Cerebellar cortex (tissue), 1 donor: Measurements from ENCODE around the gene ATP2B2.

ENCODE experiments used
- DNase-seq: peaks from one replicate; pipeline ENCODE4 v3.0.0-alpha.2; 2015; ENCODE audit warnings: low spot score

Gene ATP2B2

DNA sequence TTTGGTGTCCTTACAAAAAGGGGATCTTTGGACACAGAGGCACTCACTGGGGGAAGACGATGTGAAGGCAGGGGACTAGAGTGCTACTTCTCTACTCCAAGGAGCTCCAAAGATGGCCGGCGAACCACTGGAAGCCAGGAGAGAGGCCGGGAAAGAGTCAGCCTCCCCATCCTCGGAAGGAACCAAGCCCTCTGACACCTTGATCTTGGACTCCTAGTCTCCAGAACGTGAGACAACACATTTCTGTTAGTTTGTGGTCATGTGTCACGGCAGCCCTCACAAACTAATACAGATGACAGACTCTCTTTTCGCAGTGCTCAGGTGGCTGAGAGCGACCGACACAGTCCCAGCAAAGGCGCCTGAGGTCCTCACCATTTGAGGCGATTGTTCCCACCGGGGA is 24.4 kb upstream of the ATP2B2 start:
- DNase-seq: no peak

DNA sequence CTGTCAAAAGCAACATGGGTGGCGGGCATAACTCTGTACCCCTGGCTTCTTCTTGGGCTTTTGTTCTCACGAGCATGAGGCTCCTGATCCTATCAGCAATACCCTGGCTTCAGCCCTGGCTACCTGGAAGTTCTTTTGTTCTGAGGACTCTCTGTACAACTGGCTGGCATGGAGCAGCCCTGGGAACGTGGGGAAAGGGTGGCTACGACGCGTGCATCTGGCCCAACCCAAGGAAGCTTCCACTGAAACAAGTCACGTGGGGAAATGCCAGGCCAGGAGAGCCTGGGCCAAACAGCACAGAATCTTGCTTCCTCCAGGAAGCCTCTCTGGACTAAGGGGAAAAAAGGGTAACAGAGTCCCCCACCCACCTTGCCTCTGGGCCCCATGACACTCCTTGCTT is 22.7 kb upstream of the ATP2B2 start:
- DNase-seq: no peak

DNA sequence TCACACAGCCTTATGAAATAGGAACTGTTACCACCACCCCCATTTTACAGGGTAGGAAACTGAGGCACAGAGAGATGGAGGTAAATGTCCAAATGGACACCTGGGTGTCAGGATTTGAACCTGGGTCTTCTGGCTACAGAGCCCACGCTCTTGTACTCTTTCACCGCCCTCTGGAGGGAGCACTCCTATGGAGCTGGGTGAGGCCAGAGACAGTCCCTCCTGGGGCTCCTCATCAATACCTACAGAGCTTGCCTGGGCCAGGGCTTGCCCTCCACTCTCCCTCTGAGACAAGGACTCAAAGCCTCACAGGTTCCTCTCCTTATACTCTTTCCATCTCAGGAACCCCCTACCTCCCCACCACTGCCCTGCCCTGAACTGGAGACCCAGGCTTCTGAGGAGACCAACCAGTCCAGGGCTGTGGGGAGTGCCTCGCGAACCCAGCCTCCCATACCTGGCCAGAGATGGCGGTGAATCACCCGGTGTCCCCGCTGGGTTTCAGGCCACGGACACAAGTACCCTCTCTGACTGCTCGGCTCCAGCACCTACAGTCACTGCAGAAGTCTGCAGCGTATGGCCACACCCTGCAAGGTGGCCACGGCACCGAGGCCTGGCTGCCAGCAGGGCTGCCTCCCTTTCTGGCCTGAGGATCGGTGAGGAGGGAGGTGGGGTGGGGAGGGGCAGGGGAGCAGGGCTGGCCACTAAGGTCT is 22.1 kb upstream of the ATP2B2 start:
- DNase-seq: no peak

DNA sequence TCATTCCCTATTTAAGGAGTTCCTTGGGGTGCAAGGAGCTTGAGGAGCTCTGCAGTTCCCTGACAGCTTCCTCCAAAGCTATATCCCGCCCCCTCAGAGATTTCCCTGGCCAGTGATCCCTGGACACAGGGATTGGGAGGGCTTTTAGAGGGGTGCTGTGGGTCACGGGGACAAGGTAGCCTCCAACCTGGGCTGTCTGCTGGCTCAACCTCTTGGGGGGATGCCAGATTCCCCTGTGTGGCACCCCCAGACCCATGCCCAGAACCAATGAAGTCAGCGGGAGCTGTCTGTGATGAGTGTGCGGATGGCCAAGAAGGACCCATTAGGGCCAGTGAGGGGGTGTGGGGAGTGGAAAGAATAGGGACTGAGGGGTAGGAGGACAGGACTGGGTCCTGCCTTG is 21.0 kb upstream of the ATP2B2 start:
- DNase-seq: no peak

DNA sequence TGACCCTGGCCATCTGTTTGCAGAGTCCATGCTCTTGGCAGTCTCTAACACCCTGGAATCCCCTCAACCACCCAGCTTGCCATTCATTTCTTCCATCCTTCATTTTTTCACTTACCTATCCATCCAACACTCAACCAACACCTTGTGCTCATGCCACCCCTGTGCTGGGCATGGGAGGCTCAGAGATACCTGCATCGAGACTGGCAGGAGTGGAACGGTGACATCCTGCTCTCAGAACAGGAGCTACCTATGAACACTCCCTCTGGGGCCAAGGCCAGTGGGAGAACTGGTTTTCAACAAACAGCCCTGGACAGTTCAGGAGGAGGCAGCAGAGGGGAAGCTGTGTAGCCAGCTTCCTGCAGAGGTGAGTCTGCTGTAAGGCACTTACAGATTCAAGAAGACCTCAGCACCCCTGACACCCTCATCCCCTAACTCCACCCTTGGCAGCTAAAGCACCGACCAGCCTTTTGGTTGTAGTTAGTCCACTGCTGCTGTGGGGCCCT is 19.5 kb upstream of the ATP2B2 start:
- no peak for DNase-seq

DNA sequence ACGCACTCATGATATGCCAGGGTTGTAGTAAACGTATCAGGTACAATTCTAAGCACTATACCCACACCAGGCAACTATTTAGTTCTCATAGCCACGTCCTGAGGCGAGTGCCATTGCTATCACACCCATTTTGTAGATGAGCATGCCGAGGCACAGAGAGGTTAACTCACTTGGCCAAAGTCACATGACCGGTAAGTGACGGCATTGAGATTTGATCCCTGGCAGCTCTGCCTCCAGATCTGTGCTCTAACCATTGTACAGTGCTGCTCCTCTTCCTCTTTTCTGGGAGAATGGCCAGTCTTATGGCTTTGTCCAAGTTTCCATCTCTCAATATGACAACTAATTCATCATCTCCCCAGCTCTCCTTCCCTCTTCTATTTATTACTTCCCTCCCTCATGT is 18.9 kb upstream of the ATP2B2 start:
- DNase-seq: no peak

DNA sequence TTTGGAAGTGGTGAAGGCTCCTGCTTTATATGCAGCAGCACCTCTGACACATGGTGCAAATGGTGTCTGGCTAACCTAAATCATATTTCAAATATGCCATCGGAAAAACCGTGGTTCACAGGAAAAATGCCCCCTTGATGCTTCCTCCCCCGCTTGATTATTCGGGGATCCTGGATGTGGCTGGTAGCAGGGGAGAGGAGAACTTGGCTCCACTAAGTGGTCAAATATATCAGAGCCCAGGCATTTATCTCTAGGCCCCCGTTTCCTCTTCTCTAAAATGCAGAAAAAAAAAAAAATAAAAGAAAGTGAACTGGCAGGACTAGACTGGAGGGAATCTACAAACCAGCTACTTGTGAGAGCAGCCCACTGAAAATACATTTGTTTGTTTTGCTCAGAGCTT is 18.2 kb upstream of the ATP2B2 start:
- DNase-seq: no peak

DNA sequence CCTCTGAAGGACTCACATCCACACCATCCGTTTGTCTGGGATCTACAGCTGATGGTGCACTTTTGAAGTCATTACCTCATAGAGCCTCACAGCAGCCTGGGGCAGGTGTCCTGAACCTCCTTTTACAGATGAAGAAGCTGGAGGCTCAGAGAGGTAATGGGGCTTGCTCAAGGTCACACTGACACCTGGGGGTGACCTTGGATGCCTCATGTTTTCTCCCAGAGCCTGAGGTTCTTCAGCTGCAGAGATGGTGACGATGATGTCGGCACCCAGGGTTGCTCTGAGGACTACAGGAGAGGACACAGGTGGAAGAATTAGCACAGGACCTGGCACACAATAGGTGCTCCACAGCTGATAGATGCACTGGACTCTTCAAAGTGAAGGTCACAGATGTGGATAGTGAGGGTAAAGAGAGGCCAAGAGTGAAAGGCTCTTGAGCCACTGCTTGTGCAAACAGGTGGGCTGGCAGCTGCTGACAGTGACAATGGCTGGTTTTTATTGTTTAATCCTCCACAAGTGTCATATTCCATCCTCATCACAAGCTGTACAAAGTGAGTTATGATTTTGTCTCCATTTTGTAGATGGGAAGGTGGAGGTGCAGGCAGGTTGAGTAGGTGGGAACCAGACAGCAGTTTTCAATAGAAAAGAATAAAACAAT is 17.4 kb upstream of the ATP2B2 start:
- no peak for DNase-seq

DNA sequence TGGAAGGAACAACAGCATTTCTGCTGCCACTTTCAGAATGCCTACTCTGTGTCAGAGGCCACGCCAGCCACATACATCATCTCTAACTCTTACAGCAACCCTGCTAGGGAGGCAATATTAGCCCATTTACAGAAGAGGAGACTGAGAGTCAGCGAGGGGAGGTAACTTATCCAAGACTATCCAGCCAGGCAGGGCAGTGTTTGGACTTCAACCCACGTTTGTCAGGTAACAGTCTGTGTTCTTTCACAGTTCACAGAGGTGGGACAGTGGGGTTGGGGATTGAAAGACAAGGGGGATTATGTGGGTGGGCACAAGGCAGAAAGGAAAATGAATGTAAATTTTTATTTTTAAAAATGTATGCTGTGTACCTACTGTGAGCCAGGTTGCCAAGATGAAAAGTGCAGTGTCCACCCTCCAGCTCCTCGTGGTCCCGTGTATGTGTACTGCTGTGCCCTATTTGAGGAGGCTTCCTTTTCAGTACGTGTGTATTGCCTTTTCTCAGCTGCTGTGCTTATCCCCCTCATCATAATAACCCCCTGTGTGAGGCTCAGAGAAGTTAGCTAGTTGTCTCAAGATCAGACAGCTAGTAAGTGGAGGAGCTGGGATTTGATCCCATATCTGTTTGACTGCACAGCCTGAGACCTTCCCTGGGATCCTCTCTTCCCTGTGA is 16.5 kb upstream of the ATP2B2 start:
- no peak for DNase-seq

DNA sequence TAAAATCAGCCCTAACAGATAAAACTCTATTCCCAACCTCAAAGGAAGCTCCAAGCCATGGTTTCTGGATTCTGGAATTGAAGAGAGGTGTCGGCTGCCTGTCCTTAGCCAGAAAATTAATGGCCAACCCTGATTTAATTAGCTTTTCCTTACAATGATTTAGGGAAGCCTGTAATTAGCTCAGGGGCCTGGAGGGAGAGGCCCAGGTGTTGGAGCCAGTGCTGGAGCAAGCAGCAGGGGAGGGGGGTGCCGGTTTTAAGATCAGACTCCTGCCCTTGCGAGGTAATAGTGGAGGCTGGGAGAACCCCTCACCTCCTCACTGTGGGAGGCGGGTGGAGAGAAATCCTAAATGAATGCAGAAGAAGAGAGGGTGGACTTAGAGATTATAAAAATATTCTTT is 14.7 kb upstream of the ATP2B2 start:
- no peak for DNase-seq

DNA sequence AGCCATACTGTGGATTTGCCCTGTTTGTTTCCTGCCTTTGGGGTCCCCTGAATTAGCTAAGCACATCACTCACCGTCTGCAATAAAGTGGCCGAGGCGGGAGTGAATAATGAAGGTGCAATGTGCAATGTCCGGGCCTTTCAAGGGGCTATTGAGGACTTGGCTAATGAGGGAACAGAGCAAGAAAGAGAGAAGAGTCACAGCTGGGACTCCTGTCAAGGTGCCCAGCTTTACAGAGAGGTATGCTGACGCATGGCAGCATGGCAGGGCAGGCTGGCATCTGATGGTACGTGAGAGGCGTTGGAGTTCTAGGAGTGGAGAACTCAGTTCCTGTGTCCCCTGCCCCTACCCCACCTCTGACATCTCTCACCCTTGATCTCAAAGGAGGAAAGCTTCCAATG is 13.8 kb upstream of the ATP2B2 start:
- no peak for DNase-seq

DNA sequence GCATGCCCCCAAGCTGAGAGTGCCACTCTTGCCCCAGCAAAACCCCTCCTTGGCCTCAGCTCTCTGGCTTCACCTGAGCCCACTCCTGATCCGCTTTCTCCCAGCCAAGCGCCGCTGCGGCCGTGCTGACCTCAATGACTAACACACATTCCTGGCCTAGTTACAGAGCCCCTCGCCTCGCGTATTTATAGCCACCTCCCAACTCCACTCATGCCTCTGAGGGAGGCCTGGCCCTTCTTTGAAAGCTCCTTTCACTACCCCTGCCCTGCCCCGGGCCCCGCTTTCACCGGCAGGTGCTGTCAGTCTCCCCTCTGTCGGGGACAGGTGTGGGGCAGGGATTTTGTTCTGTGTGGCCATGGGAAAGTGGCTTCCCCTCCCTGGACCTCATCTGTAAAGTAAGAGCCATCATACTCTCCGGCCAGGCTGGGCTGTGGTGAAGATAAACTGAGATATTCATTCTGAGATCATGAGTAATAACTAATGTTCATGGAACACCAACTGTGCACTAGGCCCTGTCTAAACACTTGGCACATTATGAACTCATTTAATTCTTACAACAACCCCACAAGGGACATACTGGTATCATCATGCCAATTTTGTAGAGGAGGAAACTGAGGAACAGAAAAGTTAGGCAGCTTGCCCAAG is 13.2 kb upstream of the ATP2B2 start:
- no peak for DNase-seq

DNA sequence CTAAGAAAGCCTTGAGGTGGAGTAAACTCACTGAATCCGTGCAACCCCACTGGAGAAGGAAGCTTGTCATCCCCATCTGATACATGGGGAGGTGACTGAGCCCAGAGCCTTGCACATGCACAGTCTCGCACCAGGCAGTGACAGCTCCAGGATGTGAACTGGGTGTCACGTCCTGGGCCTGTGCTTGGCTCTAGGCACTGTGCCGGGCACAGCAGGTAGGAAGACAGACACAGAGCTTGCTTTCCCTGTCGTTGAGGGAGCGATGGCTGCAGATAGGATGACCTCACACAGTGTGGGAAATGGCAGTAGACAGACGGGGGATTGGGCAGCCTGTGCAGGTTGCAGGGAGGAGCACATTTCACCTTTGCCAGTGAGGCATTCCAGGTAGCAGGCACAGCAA is 12.2 kb upstream of the ATP2B2 start:
- peak; percentile 76 for DNase-seq

DNA sequence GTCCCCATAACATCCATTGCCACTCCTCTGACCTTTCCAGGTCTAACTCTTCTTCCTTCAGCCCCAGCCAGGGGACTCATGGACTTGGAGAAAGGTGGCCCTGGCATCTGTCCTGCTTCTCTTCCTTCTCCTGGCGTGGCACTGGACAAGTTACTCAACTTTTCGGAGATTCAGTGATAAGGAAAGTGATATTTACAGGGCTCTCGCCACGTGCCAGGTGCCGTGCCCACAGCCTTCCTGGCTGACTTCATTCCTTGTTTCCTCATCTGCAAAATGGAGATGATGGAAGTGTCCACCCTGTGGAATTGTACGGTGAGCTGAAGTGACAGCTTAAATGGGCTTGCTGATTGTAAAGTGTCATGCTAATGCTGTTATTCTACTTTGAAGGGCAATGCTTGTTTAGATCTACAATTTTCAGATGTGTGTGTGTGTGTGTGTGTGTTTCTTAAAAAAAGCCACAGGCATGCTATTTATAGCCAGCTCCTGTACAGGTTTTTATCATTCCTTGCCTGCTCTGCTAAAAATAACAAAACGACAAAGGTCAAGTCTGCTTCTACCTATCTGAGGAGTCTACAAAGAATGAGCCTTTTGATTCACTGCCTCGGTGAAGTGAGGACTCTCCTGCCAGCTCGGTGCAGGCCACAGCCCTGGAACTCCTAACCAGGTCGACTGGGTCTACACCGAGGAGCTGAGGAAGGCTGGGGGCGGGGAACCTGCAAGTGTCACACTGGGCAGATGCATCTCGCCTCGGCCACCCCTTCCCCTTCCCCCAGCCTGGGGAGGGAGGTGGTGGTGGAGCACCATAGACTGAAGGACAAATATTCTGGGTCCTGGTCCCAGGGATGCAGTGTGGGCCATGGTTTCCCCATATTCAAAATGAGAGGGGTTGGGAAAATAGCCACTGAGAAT is 11.4 kb upstream of the ATP2B2 start:
- DNase-seq: no peak

DNA sequence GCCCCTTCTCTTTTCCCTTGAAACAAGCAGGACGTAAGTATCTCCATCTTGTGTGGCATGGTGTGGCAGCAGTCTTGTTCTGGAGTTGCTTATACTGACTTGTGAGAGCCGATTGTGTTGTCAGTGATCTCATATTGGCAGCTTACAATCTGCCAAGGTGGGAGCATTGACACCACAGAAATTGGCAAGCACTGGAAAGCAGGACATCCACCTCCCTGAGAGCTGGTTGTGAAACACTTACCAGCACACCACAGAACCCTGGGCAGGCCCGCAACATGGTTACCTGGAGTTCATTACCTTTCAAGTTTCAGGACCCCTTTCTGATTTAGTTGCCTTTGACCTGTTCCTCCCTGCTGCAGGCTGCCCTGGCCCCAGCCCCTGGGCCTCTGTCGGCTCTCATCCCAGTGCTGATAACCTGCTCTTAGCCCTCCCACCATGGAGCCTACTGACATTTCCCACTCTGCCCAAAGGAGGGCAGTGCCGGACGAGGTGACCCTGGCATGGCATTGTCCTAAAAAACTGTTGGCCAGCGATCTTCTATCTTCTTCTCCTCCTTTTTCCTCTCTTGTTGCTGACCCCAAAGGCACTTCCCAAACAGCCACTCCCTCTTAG is 10.6 kb upstream of the ATP2B2 start:
- DNase-seq: no peak

DNA sequence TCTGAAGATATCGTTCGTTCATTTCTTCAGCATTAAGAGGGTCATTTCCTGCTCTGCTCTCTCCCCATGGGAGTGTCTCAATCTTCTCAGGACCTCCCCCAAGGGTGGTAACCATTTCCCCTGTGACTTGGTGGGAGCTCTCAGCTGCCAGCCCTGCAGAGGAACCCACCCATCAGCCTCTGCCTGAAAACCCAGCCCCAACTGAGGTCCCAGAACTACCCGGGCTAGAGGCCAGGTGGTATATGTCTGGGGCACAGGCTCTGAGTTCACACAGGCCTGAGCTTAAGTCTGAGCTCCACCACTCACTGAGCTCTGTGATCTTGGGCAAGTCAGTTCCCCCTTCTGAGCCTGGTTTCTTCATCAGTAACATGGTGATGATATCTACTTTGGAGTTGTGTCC is 10.0 kb upstream of the ATP2B2 start:
- no peak for DNase-seq

DNA sequence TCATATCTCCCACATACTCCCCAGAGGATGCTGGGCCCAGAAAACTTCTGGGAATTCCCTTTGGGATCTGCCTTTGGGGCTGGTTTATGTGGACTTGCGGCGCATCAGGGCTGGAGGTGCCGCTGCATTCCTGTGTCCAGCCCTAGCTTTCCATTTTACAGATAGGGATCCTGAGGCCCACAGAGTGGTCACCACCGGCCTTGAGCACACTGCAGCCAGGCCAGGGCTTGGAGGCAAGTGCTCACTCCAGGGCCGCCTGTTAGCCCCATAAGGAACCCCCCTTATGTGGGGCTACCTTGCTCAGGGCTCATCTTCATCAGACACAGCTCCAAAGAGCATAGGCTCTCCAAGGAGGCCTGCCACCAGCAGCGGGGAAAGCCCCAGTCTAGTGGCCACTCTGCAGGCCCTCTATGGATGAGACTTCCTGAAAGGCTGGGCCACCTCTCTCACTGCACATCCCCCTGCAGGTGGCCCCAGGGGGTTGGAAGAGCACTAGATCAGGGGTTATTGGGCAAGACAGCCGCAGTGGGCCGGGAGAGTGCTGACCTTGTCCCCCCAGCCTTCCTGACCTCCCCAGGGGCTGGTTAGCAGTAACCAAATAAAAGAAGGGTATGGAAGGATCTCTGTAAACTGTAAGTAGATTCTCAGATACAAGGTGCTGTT is 9.2 kb upstream of the ATP2B2 start:
- no peak for DNase-seq

DNA sequence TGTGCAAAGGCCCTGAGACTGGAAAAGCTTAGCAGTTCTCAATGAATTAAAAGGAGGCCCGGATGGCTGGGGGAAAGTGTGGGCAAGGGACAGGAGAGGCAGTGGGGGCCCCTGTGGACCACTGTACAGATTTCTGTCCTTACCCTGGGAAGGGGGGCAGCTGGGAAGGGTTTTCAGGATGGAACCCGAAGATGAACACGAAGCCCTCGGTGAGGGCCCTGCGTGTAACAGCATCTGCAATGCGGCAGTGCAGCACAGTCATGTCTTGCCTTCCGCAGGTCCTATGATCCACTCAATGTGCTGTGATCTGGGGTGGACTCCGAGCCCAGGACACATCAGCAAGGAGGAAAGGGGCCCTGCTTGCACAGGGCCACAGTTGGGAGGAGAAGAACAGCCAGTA is 7.9 kb upstream of the ATP2B2 start:
- no peak for DNase-seq

DNA sequence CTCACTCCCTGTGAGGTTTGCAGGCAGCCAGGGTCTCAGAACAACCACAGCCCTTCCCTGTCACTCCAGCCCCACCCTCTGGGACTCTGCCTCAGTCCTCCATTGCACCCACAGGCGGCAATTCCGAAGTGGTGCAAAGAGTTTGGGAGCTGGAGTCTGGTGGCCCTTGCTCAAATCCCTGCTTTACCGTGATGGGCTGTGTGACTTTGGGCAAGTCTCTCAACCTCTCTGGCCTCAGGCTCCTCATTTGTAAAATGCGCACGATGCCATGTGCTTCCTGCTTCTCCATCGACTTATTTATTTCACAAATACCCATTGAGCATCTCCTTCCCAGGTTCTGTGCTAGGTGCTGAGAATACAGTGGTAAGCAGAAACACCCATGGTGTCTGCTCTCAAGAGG is 7.3 kb upstream of the ATP2B2 start:
- DNase-seq: no peak

DNA sequence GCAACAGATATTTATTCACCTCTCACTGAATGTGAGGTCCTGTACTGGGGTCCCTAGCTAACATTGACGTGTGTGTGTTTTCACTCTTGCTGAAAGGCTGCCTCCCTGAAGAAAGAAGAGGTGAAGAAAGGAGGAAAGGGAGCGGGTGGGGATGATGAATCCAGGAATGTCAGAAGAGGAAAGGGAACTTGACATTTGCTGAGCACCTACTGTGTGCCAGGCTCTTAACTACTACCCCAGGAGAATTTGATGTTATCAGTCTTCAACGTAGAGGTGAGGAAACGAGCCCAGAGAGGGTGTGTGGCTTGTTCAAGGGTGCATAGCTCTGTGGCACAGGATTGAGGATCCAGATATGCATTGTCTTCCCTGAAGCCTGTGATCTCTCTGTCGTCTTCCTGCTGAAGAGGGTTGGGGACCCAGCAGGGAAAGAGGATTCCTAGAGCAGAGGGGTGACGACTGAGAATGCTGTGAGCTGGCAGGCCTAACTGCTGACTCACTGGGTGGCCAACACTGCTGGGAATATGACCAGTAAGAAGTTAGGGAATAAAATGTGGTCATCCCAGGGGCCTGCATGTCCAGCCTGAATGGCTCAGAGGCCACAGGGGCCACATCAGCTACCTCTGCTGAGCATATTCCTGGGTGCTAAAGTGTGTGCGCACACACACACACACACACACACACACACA is 6.6 kb upstream of the ATP2B2 start:
- DNase-seq: no peak
